Activated naive CD4-positive, alpha-beta T cell treated with anti-CD3 and anti-CD28 coated beads, Interleukin-2, amount 10 ng/mL, durations not matched to agents 7 days and 5 days (primary cell): ENCODE data around the gene MLKL.
"Not testable (repeated sequence)": the region's sequence is repeated elsewhere in the genome, so short reads cannot be mapped to it uniquely, and the experiment has no call there.

Experiments
- CTCF ChIA-PET: fragments of 350-600 bp; sonication (Branson Sonifier 250); formaldehyde crosslinking; loops from one replicate; lab custom pipeline; 2021; ENCODE audit warnings: antibody characterized with exemption; lab: Charles Lee
- DNase-seq: peaks from one replicate; pipeline ENCODE4 v3.0.0-alpha.2; 2020
- H3K27ac Mint-ChIP-seq: one replicate; pipeline ENCODE4 v1.8.0; 2021; ENCODE audit warnings: mild to moderate bottlenecking, moderate library complexity, mixed read lengths
- H3K27me3 Mint-ChIP-seq: one replicate; pipeline ENCODE4 v1.8.0; 2021; ENCODE audit warnings: mild to moderate bottlenecking, mixed read lengths
- H3K36me3 Mint-ChIP-seq: one replicate; pipeline ENCODE4 v1.8.0; 2021; ENCODE audit warnings: mixed read lengths
- H3K4me1 Mint-ChIP-seq: one replicate; pipeline ENCODE4 v1.8.0; 2021; ENCODE audit warnings: mixed read lengths
- H3K4me3 Mint-ChIP-seq: one replicate; pipeline ENCODE4 v1.8.0; 2021; ENCODE audit warnings: mild to moderate bottlenecking, moderate library complexity, mixed read lengths
- H3K9me3 Mint-ChIP-seq: one replicate; pipeline ENCODE4 v1.8.0; 2021; ENCODE audit warnings: mixed read lengths

The MLKL gene

GRCh38 chr16:74724820-74725549 is 24.3 kb upstream of the MLKL start:
- DNase-seq: no peak
- CTCF ChIA-PET: interaction anchor here (0.8 kb wide), 1 partner anchor 14 kb away, joined by 3 read pairs; no protein-coding TSS in a partner anchor
- no peaks in the 10 kb centered on the region for H3K36me3 Mint-ChIP-seq
- no peak overlapping the region for H3K4me3 Mint-ChIP-seq
- peaks cover 20% of the 10 kb centered on the region for H3K27me3 Mint-ChIP-seq
- H3K27ac Mint-ChIP-seq: no peak overlapping the region
- peaks cover 8% of the 10 kb centered on the region for H3K4me1 Mint-ChIP-seq
- peaks cover 12% of the 10 kb centered on the region for H3K9me3 Mint-ChIP-seq

GRCh38 chr16:74723256-74723655 is 22.6 kb upstream of the MLKL start:
- peaks cover 24% of the 10 kb centered on the region for H3K27me3 Mint-ChIP-seq
- no peak overlapping the region for H3K4me3 Mint-ChIP-seq
- CTCF ChIA-PET: interaction anchor here (1.0 kb wide), 2 partner anchors 12 to 15 kb away, joined by 3 read pairs; no protein-coding TSS in a partner anchor
- no peaks in the 10 kb centered on the region for H3K4me1 Mint-ChIP-seq
- H3K9me3 Mint-ChIP-seq: peaks cover 12% of the 10 kb centered on the region
- no peak overlapping the region for H3K27ac Mint-ChIP-seq
- DNase-seq: no peak
- no peaks in the 10 kb centered on the region for H3K36me3 Mint-ChIP-seq

- not testable (repeated sequence) for DNase-seq, H3K27ac Mint-ChIP-seq, H3K4me3 Mint-ChIP-seq, H3K4me1 Mint-ChIP-seq, H3K36me3 Mint-ChIP-seq, H3K9me3 Mint-ChIP-seq
- CTCF ChIA-PET: interaction anchor here (1.5 kb wide), 1 partner anchor 10 kb away, joined by 4 read pairs; no protein-coding TSS in a partner anchor
- peaks cover 22% of the 10 kb centered on the region for H3K27me3 Mint-ChIP-seq
Measured at GRCh38 chr16:74722156-74722555, 21.5 kb upstream of the MLKL start.

GRCh38 chr16:74721716-74722115 is 21.1 kb upstream of the MLKL start:
- no peak for DNase-seq
- H3K27ac Mint-ChIP-seq: no peak overlapping the region
- peaks cover 5% of the 10 kb centered on the region for H3K9me3 Mint-ChIP-seq
- H3K4me1 Mint-ChIP-seq: no peaks in the 10 kb centered on the region
- H3K36me3 Mint-ChIP-seq: no peaks in the 10 kb centered on the region
- peaks cover 21% of the 10 kb centered on the region for H3K27me3 Mint-ChIP-seq
- H3K4me3 Mint-ChIP-seq: no peak overlapping the region
- CTCF ChIA-PET: interaction anchor here (1.5 kb wide), 1 partner anchor 10 kb away, joined by 4 read pairs; no protein-coding TSS in a partner anchor

GRCh38 chr16:74720579-74720978 is 19.9 kb upstream of the MLKL start:
- H3K27me3 Mint-ChIP-seq: peaks cover 18% of the 10 kb centered on the region
- H3K4me1 Mint-ChIP-seq: no peaks in the 10 kb centered on the region
- H3K9me3 Mint-ChIP-seq: no peaks in the 10 kb centered on the region
- CTCF ChIA-PET: interaction anchor here (1.0 kb wide), 1 partner anchor 8 kb away, joined by 3 read pairs; no protein-coding TSS in a partner anchor
- no peak overlapping the region for H3K27ac Mint-ChIP-seq
- DNase-seq: no peak
- no peak overlapping the region for H3K4me3 Mint-ChIP-seq
- H3K36me3 Mint-ChIP-seq: no peaks in the 10 kb centered on the region

- Mint-ChIP-seq H3K4me3 (no peak overlapping the region), H3K9me3 (no peaks in the 10 kb centered on the region), H3K4me1 (no peaks in the 10 kb centered on the region), H3K36me3 (no peaks in the 10 kb centered on the region), H3K27ac (no peak overlapping the region), H3K27me3 (peaks cover 14% of the 10 kb centered on the region)
- CTCF ChIA-PET: interaction anchor here (0.6 to 1.4 kb wide), 4 partner anchors 8 to 144 kb away, joined by 3 to 5 read pairs (median 3); no protein-coding TSS in a partner anchor
- no peak for DNase-seq
Measured at GRCh38 chr16:74718741-74719610, 18.3 kb upstream of the MLKL start.

GRCh38 chr16:74718140-74718539 is 17.5 kb upstream of the MLKL start:
- CTCF ChIA-PET: interaction anchor here (0.8 to 2.2 kb wide), 3 partner anchors 8 to 145 kb away, joined by 3 to 5 read pairs (median 3); no protein-coding TSS in a partner anchor
- Mint-ChIP-seq H3K9me3 (no peaks in the 10 kb centered on the region), H3K27me3 (peaks cover 14% of the 10 kb centered on the region), H3K27ac (no peak overlapping the region), H3K36me3 (no peaks in the 10 kb centered on the region), H3K4me1 (no peaks in the 10 kb centered on the region), H3K4me3 (no peak overlapping the region)
- DNase-seq: no peak

GRCh38 chr16:74717367-74717766 is 16.7 kb upstream of the MLKL start:
- no peak for DNase-seq
- no peaks in the 10 kb centered on the region for H3K4me1 Mint-ChIP-seq
- no peaks in the 10 kb centered on the region for H3K9me3 Mint-ChIP-seq
- CTCF ChIA-PET: interaction anchor here (2.2 kb wide), 1 partner anchor 145 kb away, joined by 5 read pairs; no protein-coding TSS in a partner anchor
- peaks cover 14% of the 10 kb centered on the region for H3K27me3 Mint-ChIP-seq
- no peak overlapping the region for H3K27ac Mint-ChIP-seq
- H3K4me3 Mint-ChIP-seq: no peak overlapping the region
- H3K36me3 Mint-ChIP-seq: no peaks in the 10 kb centered on the region

- Mint-ChIP-seq H3K4me3 (no peak overlapping the region), H3K9me3 (no peaks in the 10 kb centered on the region), H3K27ac (no peak overlapping the region), H3K4me1 (no peaks in the 10 kb centered on the region), H3K27me3 (peaks cover 10% of the 10 kb centered on the region), H3K36me3 (no peaks in the 10 kb centered on the region)
- DNase-seq: no peak
- CTCF ChIA-PET: interaction anchor here (1.3 to 2.2 kb wide), 2 partner anchors 146 to 517 kb away, joined by 3 to 5 read pairs; no protein-coding TSS in a partner anchor
Measured at GRCh38 chr16:74716355-74716754, 15.7 kb upstream of the MLKL start.

- Mint-ChIP-seq H3K4me3 (no peak overlapping the region), H3K27me3 (peaks cover 4% of the 10 kb centered on the region), H3K4me1 (peaks cover 2% of the 10 kb centered on the region), H3K9me3 (no peaks in the 10 kb centered on the region), H3K36me3 (no peaks in the 10 kb centered on the region), H3K27ac (no peak overlapping the region)
- DNase-seq: no peak
- CTCF ChIA-PET: interaction anchor here (1.2 to 3.1 kb wide), 2 partner anchors 13 to 397 kb away, joined by 3 to 15 read pairs; no protein-coding TSS in a partner anchor
Measured at GRCh38 chr16:74713876-74714275, 13.2 kb upstream of the MLKL start.

- CTCF ChIA-PET: interaction anchor here (1.2 to 5.8 kb wide), 3 partner anchors 13 to 398 kb away, joined by 3 to 54 read pairs (median 15); no protein-coding TSS in a partner anchor
- no peaks in the 10 kb centered on the region for H3K9me3 Mint-ChIP-seq
- peaks cover 8% of the 10 kb centered on the region for H3K27me3 Mint-ChIP-seq
- no peak overlapping the region for H3K27ac Mint-ChIP-seq
- peaks cover 2% of the 10 kb centered on the region for H3K4me1 Mint-ChIP-seq
- H3K4me3 Mint-ChIP-seq: no peak overlapping the region
- no peak for DNase-seq
- no peaks in the 10 kb centered on the region for H3K36me3 Mint-ChIP-seq
Measured at GRCh38 chr16:74713325-74713724, 12.7 kb upstream of the MLKL start.

GRCh38 chr16:74711938-74712337 is 11.3 kb upstream of the MLKL start:
- Mint-ChIP-seq H3K36me3 (no peaks in the 10 kb centered on the region), H3K27me3 (peaks cover 12% of the 10 kb centered on the region), H3K4me3 (no peak overlapping the region), H3K4me1 (peaks cover 2% of the 10 kb centered on the region), H3K27ac (no peak overlapping the region), H3K9me3 (no peaks in the 10 kb centered on the region)
- CTCF ChIA-PET: interaction anchor here (1.0 to 5.8 kb wide), 9 partner anchors 8 to 399 kb away, joined by 3 to 54 read pairs (median 4); partner anchors contain the start of gene MLKL
- no peak for DNase-seq

- no peak for DNase-seq
- CTCF ChIA-PET: interaction anchor here (0.6 to 5.8 kb wide), 13 partner anchors 9 to 524 kb away, joined by 3 to 54 read pairs (median 5); partner anchors contain the start of gene MLKL
- Mint-ChIP-seq H3K27ac (no peak overlapping the region), H3K4me1 (peaks cover 5% of the 10 kb centered on the region), H3K4me3 (no peak overlapping the region), H3K36me3 (no peaks in the 10 kb centered on the region), H3K9me3 (no peaks in the 10 kb centered on the region), H3K27me3 (peaks cover 11% of the 10 kb centered on the region)
Measured at GRCh38 chr16:74710401-74710800, 9.7 kb upstream of the MLKL start.
